ENCODE data around the gene TRIM33. TPM values are rescaled to one million over a fixed set of nuclear protein-coding genes. Genes with fewer than 3 reads are reported as not detected.

The TRIM33 gene
- total and polyA plus RNA-seq, 2 donors (not counting 3 experiments of a cell fraction or from before 2014, with no cell fraction given) = 10.3 to 29.1 TPM

- POLR2A ChIA-PET = no interaction called here
These were observed 39.3 kb upstream of the TRIM33 start for GRCh38 chr1:114550336-114550735.

More at GRCh38 chr1:114550336-114550735, 39.3 kb upstream of the TRIM33 start:
- no peak for TF ChIP-seq POLR2A (IDR thresholded peaks at IDR 0.05; ENCODE audit: low read depth, low read length)
- no peak for TF ChIP-seq MYC (IDR thresholded peaks at IDR 0.05; ENCODE audit: low read depth, low read length)
- no peak for TF ChIP-seq POLR2AphosphoS5 (IDR thresholded peaks at IDR 0.05; ENCODE audit: insufficient read depth, low read depth, low read length)
- no peak for TF ChIP-seq EZH2 (IDR thresholded peaks at IDR 0.05; ENCODE audit: borderline replicate concordance, low read depth, low read length, severe bottlenecking)
- no peak for TF ChIP-seq JUN (IDR thresholded peaks at IDR 0.05; ENCODE audit: borderline replicate concordance, insufficient read depth, insufficient read length, low read depth)
- no peak for TF ChIP-seq CTCF (IDR thresholded peaks at IDR 0.05; ENCODE audit: extremely low read depth in 1 of 2, insufficient read depth in 1 of 2, low read depth in 1 of 2, low read length in 2 of 2)
- TF ChIP-seq, protein P1, sequence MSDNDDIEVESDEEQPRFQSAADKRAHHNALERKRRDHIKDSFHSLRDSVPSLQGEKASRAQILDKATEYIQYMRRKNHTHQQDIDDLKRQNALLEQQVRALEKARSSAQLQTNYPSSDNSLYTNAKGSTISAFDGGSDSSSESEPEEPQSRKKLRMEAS (IDR thresholded peaks at IDR 0.05; ENCODE audit: insufficient read depth, insufficient read length) = no peak
- no peak for TF ChIP-seq FOS (IDR thresholded peaks at IDR 0.05; ENCODE audit: borderline replicate concordance, insufficient read depth, low read length)
- no peak for TF ChIP-seq GATA2 (IDR thresholded peaks at IDR 0.05; ENCODE audit: insufficient read depth, insufficient read length, low read depth, low read length)
- Histone ChIP-seq H3K27me3 (ENCODE audit: control insufficient read depth in 2 of 2, insufficient read depth in 2 of 2, low read length in 2 of 2) (no peaks in the 10 kb centered on the region), H3K27ac (ENCODE audit: insufficient read depth, low read depth, low read length) (no peak overlapping the region), H3K4me3 (replicated peaks in 1 of 3; ENCODE audit: insufficient read depth in 1 of 3, low read depth in 1 of 3, low read length in 3 of 3) (no peak overlapping the region), H3K9me1 (replicated peaks; ENCODE audit: control insufficient read depth, extremely low read depth, insufficient read depth, low read length) (no peaks in the 10 kb centered on the region), H3K79me2 (ENCODE audit: control insufficient read depth, insufficient read depth, low read length) (no peaks in the 10 kb centered on the region), H2AFZ (ENCODE audit: low read depth, low read length) (no peak overlapping the region), H3K9ac (replicated peaks; ENCODE audit: extremely low read depth, insufficient read depth, low read length) (no peak overlapping the region), H4K20me1 (replicated peaks; ENCODE audit: control insufficient read depth, extremely low read depth, insufficient read depth, low read length) (no peaks in the 10 kb centered on the region), H3K36me3 (ENCODE audit: control insufficient read depth in 2 of 2, extremely low read depth in 1 of 2, insufficient read depth in 2 of 2, low read length in 2 of 2) (no peaks in the 10 kb centered on the region), H3K4me2 (ENCODE audit: insufficient read depth, low read length) (no peak overlapping the region), H3K4me1 (ENCODE audit: control insufficient read depth, extremely low read depth, insufficient read depth, low read length) (no peaks in the 10 kb centered on the region), H3K9me3 (replicated peaks; ENCODE audit: control insufficient read depth, insufficient read depth, low read length) (no peaks in the 10 kb centered on the region)
- dilution Hi-C loops (cut with MboI; ENCODE audit: extremely low pct_ligation_motif_present, low sequenced_read_pairs) (no loop called here), intact Hi-C loops (cut with micrococcal nuclease) (no loop called here)
- no peak for DNase-seq (ENCODE audit: low read depth, low spot score)
- FAIRE-seq = no peak
- CTCF ChIA-PET = interaction anchor here (1.1 kb wide), 1 partner anchor 204 kb away, joined by 4 read pairs; no protein-coding TSS in a partner anchor
- BruUV-seq (replicated peaks) = no TSS peak

Data from endothelial cell of umbilical vein (primary cell).